Stomach smooth muscle (tissue), 2 donors: ENCODE data around the gene RUNX3.
"Not testable (repeated sequence)": the region's sequence is repeated elsewhere in the genome, so short reads cannot be mapped to it uniquely, and the experiment has no call there.

Experiments used
- H3K27ac ChIP-seq: one replicate; pipeline ENCODE4 v1.7.0; 2013; ENCODE audit warnings: mild to moderate bottlenecking, low read length, inconsistent platforms
- H3K27me3 ChIP-seq, 2 donors: one replicate each; pipeline ENCODE4 v1.7.0; 2013; ENCODE audit warnings: low read length in 2 of 2; ENCODE audit not compliant: insufficient read depth in 2 of 2, control insufficient read depth in 1 of 2
- H3K36me3 ChIP-seq, 2 donors: one replicate each; pipeline ENCODE4 v1.7.0; 2013; ENCODE audit warnings: low read length in 2 of 2; ENCODE audit not compliant: control insufficient read depth in 2 of 2, insufficient read depth in 2 of 2
- H3K4me1 ChIP-seq: one replicate; pipeline ENCODE4 v1.7.0; 2013; ENCODE audit warnings: low read length; ENCODE audit not compliant: control insufficient read depth, insufficient read depth
- H3K4me3 ChIP-seq, 2 donors: one replicate each; pipeline ENCODE4 v1.7.0; 2013; ENCODE audit warnings: low read length in 2 of 2
- H3K9ac ChIP-seq, 2 donors: one replicate each; pipeline ENCODE4 v1.7.0; 2013; ENCODE audit warnings: low read length in 2 of 2, mild to moderate bottlenecking in 1 of 2
- H3K9me3 ChIP-seq, 2 donors: one replicate each; pipeline ENCODE4 v1.7.0; 2013; ENCODE audit warnings: low read length in 2 of 2; ENCODE audit not compliant: control insufficient read depth in 2 of 2
- donor health status: healthy.
- donor health status: Pancreatic carcinoma.

The RUNX3 gene

DNA sequence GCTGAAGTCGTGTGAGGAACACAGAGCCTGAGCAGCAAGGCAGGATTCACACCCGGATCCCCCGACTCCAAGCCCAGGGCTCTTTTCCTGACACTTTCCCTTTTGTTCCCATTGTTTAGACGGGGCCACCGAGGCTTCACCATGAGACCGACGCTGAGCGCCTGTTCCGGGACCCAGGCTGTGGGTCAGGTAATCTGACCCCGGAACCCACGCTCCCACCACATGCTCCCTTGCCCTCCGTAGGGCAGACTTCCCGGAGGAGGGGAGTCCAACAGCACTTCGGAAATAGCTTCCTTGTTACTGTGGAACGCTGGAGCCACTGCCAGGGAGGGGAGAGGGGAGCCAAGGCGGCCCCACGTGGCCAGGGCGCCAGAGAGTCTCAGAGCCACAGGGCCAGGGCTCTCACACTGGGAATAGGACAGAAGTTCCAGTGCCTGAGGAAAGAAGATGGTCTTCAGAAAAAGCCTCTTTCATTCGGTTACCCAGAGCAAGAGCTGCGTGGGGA is 18.4 kb downstream of the RUNX3 start:
- Histone ChIP-seq H3K4me3 (no peak overlapping the region), H3K27me3 (peaks cover 0 to 10% of the 10 kb centered on the region in 2 donors), H3K27ac (no peak overlapping the region), H3K9me3 (peaks cover 0 to 4% of the 10 kb centered on the region in 2 donors), H3K9ac (no peak overlapping the region), H3K36me3 (no peaks in the 10 kb centered on the region), H3K4me1 (peaks cover 7% of the 10 kb centered on the region)

DNA sequence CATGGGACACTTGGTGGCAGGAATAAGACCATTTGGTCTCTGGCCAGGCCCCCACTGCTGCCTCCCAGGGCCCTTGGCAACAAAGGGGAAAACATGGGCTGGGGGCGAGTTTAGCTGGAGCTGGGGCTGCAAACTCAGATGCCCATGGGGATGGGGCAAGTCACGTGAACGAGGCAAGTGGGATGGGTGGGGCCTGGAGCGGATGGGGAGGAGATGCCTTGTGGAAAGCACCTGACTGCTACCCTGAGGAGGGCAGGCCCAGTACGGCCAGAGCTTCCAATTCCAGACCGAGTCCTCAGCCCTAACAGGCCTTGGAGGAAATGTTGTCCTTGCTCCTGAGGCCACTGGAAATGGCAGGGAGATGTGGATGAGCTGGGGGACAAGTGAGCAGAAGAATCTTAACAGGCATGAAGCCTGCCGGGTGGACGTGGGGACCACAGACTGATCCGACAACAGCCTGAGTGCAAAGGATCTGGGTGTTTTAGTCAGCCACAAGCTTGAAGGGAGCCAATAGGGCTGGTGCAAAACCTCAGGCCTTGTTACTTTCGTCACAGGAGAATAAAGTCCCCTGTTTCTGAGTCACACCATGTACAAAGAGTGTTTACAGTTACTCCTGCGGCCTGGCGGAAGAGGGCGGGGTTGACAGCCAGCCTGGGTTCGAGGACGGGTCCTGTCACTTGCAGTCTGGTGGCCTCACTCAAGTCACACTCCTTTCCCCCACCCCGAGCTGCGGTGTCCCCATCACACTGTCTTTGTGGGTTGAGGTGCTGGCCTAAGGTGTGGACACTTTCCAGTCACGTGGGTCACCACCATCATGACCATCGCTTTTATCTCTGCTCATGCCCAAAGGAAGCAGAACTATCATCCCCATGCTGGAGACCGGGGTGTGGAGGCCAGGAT is 19.1 kb downstream of the RUNX3 start:
- Histone ChIP-seq H3K9me3 (peaks cover 0 to 4% of the 10 kb centered on the region in 2 donors), H3K4me3 (no peak overlapping the region), H3K27ac (no peak overlapping the region), H3K36me3 (no peaks in the 10 kb centered on the region), H3K4me1 (peaks cover 7% of the 10 kb centered on the region), H3K9ac (no peak overlapping the region), H3K27me3 (peaks cover 0 to 10% of the 10 kb centered on the region in 2 donors)

DNA sequence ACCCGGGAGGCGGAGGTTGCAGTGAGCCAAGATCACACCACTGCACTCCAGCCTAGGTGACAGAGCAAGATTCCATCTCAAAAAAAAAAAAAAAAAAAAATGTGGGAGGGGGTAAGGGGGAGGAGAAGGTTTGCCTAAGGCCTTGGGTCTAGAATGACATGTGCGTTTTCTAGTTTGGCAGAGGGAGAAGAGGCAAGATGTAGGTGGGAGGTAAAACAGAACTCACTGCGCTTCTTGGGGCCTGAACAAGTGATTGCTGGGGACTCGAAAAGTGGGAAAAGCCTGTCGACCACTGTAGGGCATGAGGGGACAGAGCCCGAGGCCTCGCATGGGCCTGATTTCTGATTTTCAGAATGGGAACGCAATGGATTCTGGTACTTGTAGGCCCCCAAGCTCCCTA is 19.9 kb downstream of the RUNX3 start:
- H3K9me3 ChIP-seq: peaks cover 0 to 4% of the 10 kb centered on the region in 2 donors
- peaks cover 5% of the 10 kb centered on the region for H3K4me1 ChIP-seq
- H3K9ac ChIP-seq: no peak overlapping the region
- no peak overlapping the region for H3K27ac ChIP-seq
- no peaks in the 10 kb centered on the region for H3K36me3 ChIP-seq
- H3K27me3 ChIP-seq: peaks cover 0 to 10% of the 10 kb centered on the region in 2 donors
- no peak overlapping the region for H3K4me3 ChIP-seq

DNA sequence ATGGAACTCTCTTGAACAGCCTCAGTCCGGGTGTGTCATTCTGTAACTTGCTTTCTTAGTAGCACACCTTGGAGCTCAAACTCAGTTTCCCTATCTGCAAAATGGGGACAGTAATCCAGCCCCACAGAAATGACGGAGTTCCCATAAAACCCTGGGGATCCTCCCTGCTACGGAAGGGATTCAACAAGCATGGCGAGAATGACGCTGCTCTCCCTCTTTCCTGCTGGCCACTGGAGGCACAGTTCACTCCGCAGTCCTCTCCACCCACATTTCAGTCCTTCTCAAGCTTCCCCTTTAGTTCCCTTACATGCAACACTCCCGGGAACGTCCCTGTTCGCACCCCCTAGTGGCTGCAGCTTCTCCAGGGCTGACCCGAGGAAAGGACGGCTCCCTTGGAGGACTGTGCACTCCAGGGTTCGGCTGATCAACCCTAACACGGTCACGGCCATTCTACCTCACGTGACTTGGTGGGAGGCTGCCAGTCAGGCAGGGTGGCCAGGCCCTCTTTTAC is 20.6 kb downstream of the RUNX3 start:
- Histone ChIP-seq H3K4me3 (no peak overlapping the region), H3K9me3 (peaks cover 0 to 4% of the 10 kb centered on the region in 2 donors), H3K4me1 (peaks cover 2% of the 10 kb centered on the region), H3K27ac (no peak overlapping the region), H3K27me3 (peaks cover 0 to 10% of the 10 kb centered on the region in 2 donors), H3K9ac (no peak overlapping the region), H3K36me3 (no peaks in the 10 kb centered on the region)

DNA sequence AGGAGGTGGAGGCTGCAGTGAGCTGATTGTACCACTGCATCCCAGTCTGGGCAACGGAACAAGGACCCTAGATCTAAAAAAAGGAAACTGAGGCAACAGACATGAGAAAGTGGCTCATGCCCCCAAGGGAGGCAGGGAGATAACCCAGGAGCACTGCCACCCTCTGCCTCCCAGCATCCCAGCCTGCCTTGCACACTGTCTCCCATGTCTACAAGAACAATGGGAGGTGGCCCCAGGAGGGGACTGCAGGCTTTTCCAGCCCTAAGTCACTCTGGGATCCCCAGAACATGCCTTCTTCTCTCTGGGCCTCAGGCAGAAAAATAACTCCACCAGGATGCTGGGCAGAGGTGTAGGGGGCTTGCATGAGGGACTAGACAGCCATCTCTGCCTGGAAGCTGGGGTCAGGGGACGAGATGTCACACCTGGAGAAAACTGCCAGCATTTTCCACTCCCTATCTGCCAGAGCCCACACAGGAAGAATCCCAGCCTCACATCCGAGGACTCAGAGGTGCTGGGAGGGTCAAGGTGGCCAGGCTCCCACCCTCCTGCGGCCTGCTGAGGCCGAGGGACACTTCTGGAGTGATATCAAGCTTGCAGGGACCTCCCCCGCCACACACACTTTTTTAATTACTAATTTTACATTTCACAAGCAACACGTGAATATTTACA is 21.4 kb downstream of the RUNX3 start:
- peaks cover 3 to 7% of the 10 kb centered on the region in 2 donors for H3K27me3 ChIP-seq
- no peaks in the 10 kb centered on the region for H3K4me1 ChIP-seq
- no peaks in the 10 kb centered on the region for H3K36me3 ChIP-seq
- H3K9ac ChIP-seq: no peak overlapping the region
- H3K9me3 ChIP-seq: peaks cover 0 to 4% of the 10 kb centered on the region in 2 donors
- no peak overlapping the region for H3K4me3 ChIP-seq
- no peak overlapping the region for H3K27ac ChIP-seq

DNA sequence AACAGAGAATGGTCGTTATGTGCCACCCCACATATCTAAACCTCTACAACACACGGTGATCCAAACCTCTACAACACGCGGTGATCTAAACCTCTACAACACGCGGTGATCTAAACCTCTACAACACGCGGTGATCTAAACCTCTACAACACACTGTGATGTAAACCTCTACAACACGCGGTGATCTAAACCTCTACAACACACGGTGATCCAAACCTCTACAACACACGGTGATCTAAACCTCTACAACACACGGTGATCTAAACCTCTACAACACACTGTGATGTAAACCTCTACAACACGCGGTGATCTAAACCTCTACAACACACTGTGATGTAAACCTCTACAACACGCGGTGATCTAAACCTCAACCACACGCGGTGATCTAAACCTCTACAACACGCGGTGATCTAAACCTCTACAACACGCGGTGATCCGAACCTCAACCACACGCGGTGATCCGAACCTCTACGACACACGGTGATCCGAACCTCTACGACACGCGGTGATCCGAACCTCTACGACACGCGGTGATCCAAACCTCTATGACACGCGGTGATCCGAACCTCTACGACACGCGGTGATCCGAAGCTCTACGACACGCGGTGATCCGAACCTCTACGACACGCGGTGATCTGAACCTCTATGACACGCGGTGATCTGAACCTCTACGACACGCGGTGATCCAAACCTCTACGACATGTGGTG is 22.3 kb downstream of the RUNX3 start:
- not testable (repeated sequence) for H3K27ac ChIP-seq, H3K9me3 ChIP-seq, H3K27me3 ChIP-seq, H3K9ac ChIP-seq, H3K4me3 ChIP-seq, H3K4me1 ChIP-seq, H3K36me3 ChIP-seq

DNA sequence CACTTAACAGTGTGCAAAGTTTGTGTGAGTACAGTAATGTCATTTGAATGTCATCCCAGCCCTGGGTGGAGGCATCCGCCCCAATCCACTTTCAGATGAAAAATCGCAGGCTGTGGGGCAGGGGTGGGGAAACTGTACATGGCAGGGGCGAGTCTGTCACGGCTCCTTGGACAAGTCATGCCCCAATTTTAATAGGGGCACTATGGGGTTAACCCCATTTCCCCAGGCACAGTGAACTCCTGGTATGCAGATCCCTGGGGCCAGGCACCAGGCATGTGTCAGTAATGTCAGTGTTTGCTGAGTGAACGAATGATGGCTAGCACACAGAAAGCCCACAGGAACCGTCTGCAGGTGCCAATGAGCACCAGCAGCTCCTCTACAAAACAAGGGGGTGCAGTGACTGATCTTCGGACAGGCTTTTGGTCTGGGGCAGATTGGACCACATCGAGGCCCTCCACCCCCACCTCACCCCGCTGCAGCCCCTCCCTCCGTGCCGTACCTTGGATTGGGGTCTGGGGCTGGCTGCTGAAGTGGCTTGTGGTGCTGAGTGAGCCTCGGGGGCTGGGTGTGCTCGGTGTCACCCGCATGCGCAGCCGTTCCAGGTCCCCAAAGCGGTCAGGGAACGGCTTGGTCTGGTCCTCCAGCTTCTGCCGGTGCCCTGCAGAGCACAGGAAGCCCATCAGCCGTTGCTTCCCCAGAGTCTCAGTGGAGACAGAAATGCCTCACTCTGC is 23.2 kb downstream of the RUNX3 start:
- Histone ChIP-seq H3K9me3 (peaks cover 0 to 4% of the 10 kb centered on the region in 2 donors), H3K4me1 (no peaks in the 10 kb centered on the region), H3K27me3 (peaks cover 3 to 10% of the 10 kb centered on the region in 2 donors), H3K4me3 (no peak overlapping the region), H3K27ac (no peak overlapping the region), H3K9ac (no peak overlapping the region), H3K36me3 (no peaks in the 10 kb centered on the region)

DNA sequence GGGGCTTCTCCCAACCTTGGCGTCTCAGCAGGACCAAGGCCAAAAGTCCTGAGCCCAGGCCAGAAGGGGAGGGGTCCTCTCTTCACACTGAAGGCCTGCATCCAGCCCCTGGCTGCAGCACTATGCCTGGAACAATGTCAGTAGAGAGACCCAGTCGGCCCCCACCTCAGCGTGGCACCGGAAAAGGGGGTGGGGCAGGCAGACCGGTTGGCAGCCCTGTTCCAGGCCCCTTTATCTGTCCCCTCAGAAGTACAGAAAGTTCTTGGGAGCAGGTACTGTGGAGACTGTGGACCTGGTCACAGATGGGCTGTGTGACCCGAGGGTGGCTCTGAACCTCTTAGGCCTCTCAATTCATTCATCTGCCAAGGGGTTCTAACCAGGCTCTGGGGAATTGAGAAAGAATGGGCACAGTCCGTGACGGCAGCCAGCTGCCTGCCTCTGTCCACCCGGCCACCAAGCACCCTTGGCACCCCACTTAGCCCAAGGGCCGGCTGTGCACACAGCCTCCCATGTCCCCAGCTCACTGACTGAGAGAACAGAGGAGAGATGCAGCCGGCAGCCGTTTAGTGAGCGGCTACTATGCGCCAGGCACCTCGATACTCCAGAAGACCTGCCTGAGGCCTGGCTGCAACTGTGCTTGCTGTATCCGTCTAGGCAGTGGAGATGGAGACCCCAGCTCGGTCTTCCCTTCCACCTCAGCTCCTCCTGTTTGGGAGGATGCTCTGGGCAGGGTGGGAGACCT is 23.9 kb downstream of the RUNX3 start:
- Histone ChIP-seq H3K9ac (no peak overlapping the region), H3K4me3 (no peak overlapping the region), H3K36me3 (no peaks in the 10 kb centered on the region), H3K27ac (no peak overlapping the region), H3K4me1 (no peaks in the 10 kb centered on the region), H3K27me3 (peaks cover 3 to 12% of the 10 kb centered on the region in 2 donors), H3K9me3 (peaks cover 0 to 4% of the 10 kb centered on the region in 2 donors)

DNA sequence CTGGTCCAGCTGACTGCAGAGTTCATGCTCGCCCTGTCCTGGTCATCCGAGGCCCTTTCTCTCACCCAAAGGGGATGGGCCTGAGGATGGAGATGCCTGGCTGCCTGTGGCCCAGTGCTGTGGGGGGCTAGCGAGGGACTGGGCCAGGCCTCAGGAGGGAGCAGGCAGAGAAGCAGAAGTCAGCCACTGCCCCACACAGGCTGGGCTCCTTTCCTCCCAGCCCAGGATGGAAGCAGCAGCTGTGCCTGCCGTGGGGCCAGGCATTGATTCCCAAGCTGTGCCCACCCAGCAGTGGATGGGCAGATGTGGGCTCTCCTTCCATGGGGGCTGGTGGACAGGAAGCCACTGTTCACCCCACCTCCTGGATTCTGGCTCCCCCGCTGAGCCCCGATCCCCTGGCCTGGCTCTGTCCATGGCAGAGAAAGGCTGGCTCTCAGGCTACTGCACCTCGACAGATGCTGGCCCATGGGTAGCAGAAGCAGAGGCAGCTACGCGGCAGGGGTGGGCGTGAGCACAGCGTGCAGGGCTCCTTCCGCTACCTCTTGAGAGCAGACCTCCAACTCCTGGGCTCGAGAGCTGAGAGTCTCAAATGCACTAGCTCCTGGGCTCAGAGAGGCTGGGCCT is 24.6 kb downstream of the RUNX3 start:
- H3K27me3 ChIP-seq: peaks cover 4 to 12% of the 10 kb centered on the region in 2 donors
- H3K36me3 ChIP-seq: no peaks in the 10 kb centered on the region
- no peak overlapping the region for H3K9ac ChIP-seq

More for the DNA sequence above, 24.6 kb downstream of the RUNX3 start:
- Histone ChIP-seq H3K9me3 (peaks cover 0 to 4% of the 10 kb centered on the region in 2 donors), H3K4me1 (no peaks in the 10 kb centered on the region), H3K27ac (no peak overlapping the region), H3K4me3 (no peak overlapping the region)
